HG02981 (cell line): ENCODE data around the gene GPR176.

Experiments used
- ATAC-seq: cut with Tn5 transposase; IDR thresholded peaks from one replicate; pipeline ENCODE4 v1.9.1; 2021; ENCODE audit warnings: mild to moderate bottlenecking, moderate library complexity; ENCODE audit not compliant: unreplicated experiment

GPR176 gene

GRCh38 chr15:39860871-39861270 lies 59.2 kb downstream of the GPR176 start:
- no peak for ATAC-seq

- ATAC-seq, result no peak
These were observed 59.9 kb downstream of the GPR176 start for GRCh38 chr15:39860200-39860599.

- no peak for ATAC-seq
These were observed 60.4 kb downstream of the GPR176 start for GRCh38 chr15:39859636-39860035.

DNA sequence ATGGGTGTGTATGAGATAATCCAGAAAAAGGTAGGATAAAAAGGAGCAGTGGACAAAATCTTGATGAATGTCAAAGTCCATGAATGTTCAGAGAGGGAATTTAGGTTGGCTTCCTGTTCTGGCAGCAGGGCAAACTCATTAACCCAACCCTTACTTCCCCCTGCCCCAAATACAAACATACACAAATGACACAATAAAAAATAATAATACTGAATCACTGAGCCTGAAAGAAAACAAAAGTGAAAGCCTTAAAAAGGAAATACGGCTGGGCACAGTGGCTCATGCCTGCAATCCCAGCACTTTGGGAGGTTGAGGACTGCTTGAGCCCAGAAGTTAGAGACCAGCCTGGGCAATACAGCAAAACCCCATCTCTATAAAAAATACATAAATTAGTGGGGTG lies 62.9 kb downstream of the GPR176 start:
- ATAC-seq, result no peak

GRCh38 chr15:39856357-39856756 lies 63.7 kb downstream of the GPR176 start:
- ATAC-seq, result no peak

DNA sequence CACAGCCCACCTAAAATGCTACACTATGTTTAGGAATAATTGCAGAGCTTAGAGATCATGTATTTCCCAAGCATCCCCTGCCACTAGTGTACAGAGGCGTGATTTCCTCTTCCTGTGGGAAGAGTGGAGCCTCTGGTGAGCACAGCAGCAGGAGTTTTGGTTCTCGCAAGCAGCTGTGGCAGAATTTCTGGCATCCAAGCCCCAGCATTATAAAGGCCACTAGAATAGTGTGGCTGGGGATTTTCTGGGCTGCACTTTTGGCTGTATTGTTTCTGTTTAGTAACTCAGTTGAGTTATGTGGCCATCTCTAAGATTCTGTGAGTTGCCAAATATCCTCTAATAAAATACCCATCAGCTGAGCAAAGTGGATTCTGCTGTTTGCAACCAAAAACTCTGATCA lies 64.7 kb downstream of the GPR176 start:
- ATAC-seq, result no peak

GRCh38 chr15:39854161-39854560 lies 65.9 kb downstream of the GPR176 start:
- ATAC-seq, result no peak

GRCh38 chr15:39852250-39852649 lies 67.8 kb downstream of the GPR176 start:
- no peak for ATAC-seq

- ATAC-seq, result no peak
These were observed 68.5 kb downstream of the GPR176 start for GRCh38 chr15:39851500-39852092.

GRCh38 chr15:39850436-39850835 lies 69.6 kb downstream of the GPR176 start:
- no peak for ATAC-seq

GRCh38 chr15:39846108-39846507 lies 74.0 kb downstream of the GPR176 start:
- ATAC-seq, result no peak

DNA sequence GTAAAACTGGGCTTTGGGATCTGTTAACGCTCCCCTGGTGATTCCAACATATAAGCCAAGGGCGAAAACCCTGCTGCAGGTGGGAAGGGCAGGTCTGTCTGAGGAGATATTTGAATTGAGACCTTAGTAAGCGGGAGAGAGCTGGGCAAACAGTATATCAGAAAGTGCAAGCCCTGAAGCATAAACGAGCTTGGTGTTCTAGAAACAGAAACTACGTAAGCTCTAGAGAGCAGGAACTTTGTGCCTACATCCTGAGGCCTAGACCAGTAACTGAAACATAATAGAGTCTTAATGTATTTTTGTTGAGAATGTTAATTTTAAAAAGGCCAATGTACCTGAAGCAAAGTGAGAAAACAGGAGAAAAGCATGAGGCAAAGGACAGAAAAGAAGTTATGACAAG lies 74.5 kb downstream of the GPR176 start:
- ATAC-seq, result no peak

DNA sequence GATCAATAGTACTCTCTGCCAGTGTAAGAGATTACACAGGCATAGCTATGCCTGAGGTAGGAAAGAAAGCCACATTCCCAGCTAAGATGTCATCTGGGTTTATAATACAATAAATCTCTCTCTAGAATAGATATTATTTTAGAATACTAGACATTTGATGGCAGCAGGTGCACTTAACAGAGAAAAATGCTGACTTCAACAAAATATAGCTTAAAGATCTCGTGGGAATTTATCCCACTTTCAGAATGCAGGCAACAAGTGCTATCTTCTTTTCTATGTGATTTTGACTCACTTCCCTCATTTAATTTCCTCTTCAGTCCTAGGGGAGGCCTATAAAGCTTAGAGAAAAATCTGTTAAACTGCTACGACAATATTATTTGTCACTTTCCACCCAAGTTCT lies 76.5 kb downstream of the GPR176 start:
- no peak for ATAC-seq

GRCh38 chr15:39837454-39837853 lies 82.6 kb downstream of the GPR176 start:
- no peak for ATAC-seq

GRCh38 chr15:39835550-39835949 lies 84.5 kb downstream of the GPR176 start:
- no peak for ATAC-seq

GRCh38 chr15:39834256-39834655 lies 85.8 kb downstream of the GPR176 start:
- ATAC-seq, result no peak

DNA sequence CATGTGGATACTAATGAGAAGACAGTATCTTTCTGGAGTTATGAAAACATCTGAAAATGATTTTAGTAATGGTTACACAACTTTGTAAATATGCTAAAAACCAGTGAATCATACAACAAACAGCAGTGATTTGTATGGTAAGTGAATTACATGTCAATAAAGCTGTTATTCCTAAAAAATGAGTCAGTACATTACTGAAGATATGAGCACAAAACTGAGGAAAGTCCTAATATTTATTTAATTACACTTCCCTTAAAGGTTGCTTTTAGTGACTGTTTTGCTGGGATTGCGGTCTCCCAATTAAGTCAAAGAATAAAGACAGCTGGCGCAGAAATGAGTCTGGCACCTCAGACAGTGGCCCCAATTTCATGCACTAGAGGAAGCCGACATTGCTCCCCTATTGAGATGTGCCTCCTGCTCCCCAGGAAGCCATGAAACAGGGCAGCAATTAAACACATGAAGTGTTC lies 86.5 kb downstream of the GPR176 start:
- ATAC-seq, result no peak

DNA sequence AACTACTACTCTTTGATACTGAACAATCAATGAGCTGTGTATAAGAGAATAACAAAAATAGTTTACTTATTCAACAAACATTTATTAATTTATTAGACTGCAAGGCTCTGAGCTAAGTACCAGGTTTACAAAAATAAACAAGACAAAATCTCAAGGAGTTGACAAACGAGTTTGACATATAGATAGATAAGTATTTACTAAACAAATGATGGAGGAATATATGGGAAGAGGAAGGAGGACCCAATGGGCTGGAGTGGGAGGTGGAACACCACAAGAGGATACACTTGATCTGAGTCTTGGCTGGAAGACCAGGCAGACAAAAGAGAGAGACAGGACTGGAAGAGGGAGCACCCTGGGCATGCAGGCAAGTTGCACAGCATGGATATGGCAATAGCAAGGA lies 89.9 kb downstream of the GPR176 start:
- ATAC-seq, result no peak

DNA sequence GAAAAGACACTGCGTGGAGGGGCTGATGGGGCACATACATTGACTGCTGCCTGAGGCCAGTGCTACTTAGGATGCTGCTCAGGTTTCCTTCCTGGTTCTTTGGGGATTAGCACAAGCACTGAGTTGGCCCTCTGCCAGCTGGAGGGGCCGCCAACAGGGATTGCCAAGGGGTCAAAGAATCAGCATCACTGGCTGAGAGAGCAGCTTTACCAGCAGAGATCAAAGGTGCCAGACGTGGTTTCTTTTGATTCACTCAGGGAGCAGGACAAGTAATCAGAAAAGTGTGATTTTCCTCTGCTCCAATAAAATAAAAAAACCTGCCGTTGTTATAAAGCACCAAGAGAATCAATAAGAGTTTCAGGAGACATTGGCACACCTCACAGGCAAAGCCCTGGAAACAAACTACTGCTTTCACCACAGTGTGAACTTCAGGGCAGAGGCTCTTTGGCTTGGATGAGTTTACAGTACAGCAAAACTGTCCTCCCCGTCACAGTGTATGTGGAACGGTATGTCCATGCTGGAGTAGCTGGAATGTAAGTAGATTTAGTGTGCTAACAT lies 91.6 kb downstream of the GPR176 start:
- no peak for ATAC-seq

DNA sequence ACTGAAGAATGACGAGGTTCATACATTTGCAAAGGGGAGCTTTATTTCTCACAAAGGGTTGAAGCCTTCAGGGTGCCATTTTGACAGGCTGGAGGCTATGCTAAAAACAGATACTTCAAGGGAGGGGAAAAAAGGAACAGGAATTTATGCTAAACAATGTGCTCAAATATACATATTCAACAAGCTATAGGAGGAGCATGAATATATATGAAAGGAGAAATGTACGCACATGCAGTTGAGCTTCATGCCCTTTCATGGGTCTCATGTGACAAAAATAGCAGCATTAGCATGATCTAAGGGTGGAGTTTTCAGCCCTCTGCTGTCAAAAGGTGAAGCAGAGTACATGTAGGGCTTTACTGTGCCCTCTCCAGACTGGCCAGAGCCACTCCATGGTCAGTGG lies 93.1 kb downstream of the GPR176 start:
- no peak for ATAC-seq

- no peak for ATAC-seq
These were observed 96.4 kb downstream of the GPR176 start for GRCh38 chr15:39823634-39824033.

- ATAC-seq, result no peak
These were observed 99.9 kb downstream of the GPR176 start for GRCh38 chr15:39820050-39820602.

GRCh38 chr15:39819533-39819932 lies 100.5 kb downstream of the GPR176 start:
- no peak for ATAC-seq
